Brain microvascular endothelial cell (primary cell): ENCODE measurements around the gene MAK.
"Not testable (repeated sequence)": the region's sequence is repeated elsewhere in the genome, so short reads cannot be mapped to it uniquely, and the experiment has no call there.

ENCODE experiments used
- DNase-seq: peaks from one replicate; pipeline ENCODE4 v3.0.0-alpha.2; 2020
- H3K27ac ChIP-seq: fragments of 250-450 bp; sonication (Bioruptor Pico); 2 replicates; pipeline ENCODE4 v1.5.1; 2020; ENCODE audit warnings: mild to moderate bottlenecking, moderate library complexity
- H3K27me3 ChIP-seq: fragments of 250-450 bp; sonication (Bioruptor Pico); replicated peaks from 2 replicates; pipeline ENCODE4 v1.5.1; 2020; ENCODE audit warnings: mild to moderate bottlenecking
- H3K36me3 ChIP-seq: fragments of 250-450 bp; sonication (Bioruptor Pico); replicated peaks from 2 replicates; pipeline ENCODE4 v1.5.1; 2020; ENCODE audit warnings: mild to moderate bottlenecking
- H3K4me3 ChIP-seq: 2 replicates; pipeline ENCODE4 v1.5.1; 2011; ENCODE audit warnings: low read depth, mild to moderate bottlenecking, control low read depth, low read length, moderate library complexity
- CTCF ChIP-seq: IDR thresholded peaks from 2 replicates; pipeline ENCODE4 v1.5.1; 2011; ENCODE audit warnings: low read depth, mild to moderate bottlenecking, moderate library complexity, low read length, control low read depth, inconsistent platforms; ENCODE audit errors: missing control alignments
- in situ Hi-C: cut with HindIII; loops from 2 replicates; pipeline ENCODE4 v1.10.0; 2017; ENCODE audit warnings: low sequenced_read_pairs, low pct_ligation_motif_present

The MAK gene

GRCh38 chr6:10857259-10857658 lies 18.9 kb upstream of the MAK start:
- H3K27me3 ChIP-seq, result no peaks in the 10 kb centered on the region
- no peak overlapping the region for H3K27ac ChIP-seq
- no peak overlapping the region for H3K4me3 ChIP-seq
- no peak for TF ChIP-seq CTCF
- in situ Hi-C loops, result no loop called here
- H3K36me3 ChIP-seq, result no peaks in the 10 kb centered on the region
- DNase-seq, result no peak

GRCh38 chr6:10854922-10855632 lies 16.7 kb upstream of the MAK start:
- no peak for TF ChIP-seq CTCF
- DNase-seq, result no peak
- in situ Hi-C loops, result no loop called here
- Histone ChIP-seq H3K27ac (no peak overlapping the region), H3K36me3 (no peaks in the 10 kb centered on the region), H3K27me3 (no peaks in the 10 kb centered on the region), H3K4me3 (no peak overlapping the region)

- in situ Hi-C loops, DNase-seq, H3K4me3 ChIP-seq, H3K27ac ChIP-seq, H3K27me3 ChIP-seq, H3K36me3 ChIP-seq: not testable (repeated sequence)
Measured at GRCh38 chr6:10853849-10854300, 15.5 kb upstream of the MAK start.

- no peak for DNase-seq
- in situ Hi-C loops, result no loop called here
- no peaks in the 10 kb centered on the region for H3K36me3 ChIP-seq
- no peak overlapping the region for H3K27ac ChIP-seq
- no peak for TF ChIP-seq CTCF
- H3K27me3 ChIP-seq, result no peaks in the 10 kb centered on the region
- no peak overlapping the region for H3K4me3 ChIP-seq
Measured at GRCh38 chr6:10852361-10852960, 14.1 kb upstream of the MAK start.

GRCh38 chr6:10850728-10851127 lies 12.4 kb upstream of the MAK start:
- DNase-seq, result no peak
- no peak for TF ChIP-seq CTCF
- in situ Hi-C loops, result no loop called here
- H3K36me3 ChIP-seq, result no peaks in the 10 kb centered on the region
- no peak overlapping the region for H3K4me3 ChIP-seq
- H3K27ac ChIP-seq, result no peak overlapping the region
- no peaks in the 10 kb centered on the region for H3K27me3 ChIP-seq

- DNase-seq, result no peak
- H3K36me3 ChIP-seq, result no peaks in the 10 kb centered on the region
- in situ Hi-C loops, result no loop called here
- no peak for TF ChIP-seq CTCF
- H3K4me3 ChIP-seq, result no peak overlapping the region
- H3K27me3 ChIP-seq, result no peaks in the 10 kb centered on the region
- no peak overlapping the region for H3K27ac ChIP-seq
Measured at GRCh38 chr6:10849901-10850300, 11.6 kb upstream of the MAK start.
